NCI-H510A (cell line): ENCODE measurements around the gene ZNF787.
A peak's percentile ranks its signal among the peaks of the same experiment; 100 is the strongest.
"Not testable (repeated sequence)": the region's sequence is repeated elsewhere in the genome, so short reads cannot be mapped to it uniquely, and the experiment has no call there.

Experiments
- DNase-seq: peaks from one replicate; lab custom pipeline; 2025; lab: John Stamatoyannopoulos, UW

Gene ZNF787

DNA sequence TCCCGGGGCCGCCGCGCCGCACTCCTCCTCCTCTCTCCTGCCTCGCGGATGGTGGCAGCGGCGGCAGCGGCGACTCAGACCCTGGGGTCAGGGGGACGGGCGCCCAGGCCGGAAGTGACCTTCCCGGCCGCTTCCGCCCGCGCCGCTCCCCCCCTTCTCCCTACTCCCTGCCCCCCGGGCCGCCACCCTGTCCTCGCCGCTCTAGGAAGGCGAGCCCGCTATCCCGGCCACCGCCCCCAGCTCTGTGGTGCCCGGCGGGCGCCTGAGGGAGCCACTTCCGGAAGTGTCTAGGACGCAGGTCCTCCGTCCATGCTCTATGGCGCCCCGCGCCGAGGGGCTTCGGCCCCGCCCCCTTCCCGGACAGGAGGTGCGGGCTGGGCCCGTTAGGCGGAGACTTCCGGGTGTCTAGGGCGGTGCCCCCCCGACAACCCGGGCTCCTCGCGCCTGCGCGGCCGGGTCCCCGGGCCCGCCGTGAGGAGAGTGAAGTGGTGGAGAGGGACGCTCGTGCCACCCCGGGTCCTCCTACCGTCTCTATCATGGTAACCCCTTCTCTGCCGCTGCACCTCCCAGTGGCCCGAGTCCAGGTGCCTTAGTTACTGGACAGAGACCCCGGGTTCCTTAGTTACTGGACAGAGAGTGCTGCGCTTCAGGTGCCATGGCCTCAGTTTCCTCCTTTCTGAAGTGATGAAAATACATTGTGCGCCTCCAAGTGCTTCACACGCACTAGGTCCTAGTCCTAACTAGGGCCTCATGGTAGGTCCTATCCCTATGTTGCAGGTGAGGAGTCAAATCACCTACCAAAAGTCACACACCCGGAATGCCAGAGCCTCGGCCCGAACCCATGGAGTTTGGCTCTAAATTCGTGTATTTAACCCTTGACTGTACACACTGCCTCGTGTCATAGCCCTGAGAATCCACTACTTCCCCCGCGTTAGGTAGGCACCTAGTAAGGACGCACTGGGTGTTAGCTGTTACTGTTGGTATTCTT is at the start of gene ZNF787:
Gene ZNF787, minus strand, starts transcription at position 116 of the 988 bp plus-strand sequence. CDS start 18,078 bp downstream, outside the sequence.
- DNase-seq, result peak; percentile 95

DNA sequence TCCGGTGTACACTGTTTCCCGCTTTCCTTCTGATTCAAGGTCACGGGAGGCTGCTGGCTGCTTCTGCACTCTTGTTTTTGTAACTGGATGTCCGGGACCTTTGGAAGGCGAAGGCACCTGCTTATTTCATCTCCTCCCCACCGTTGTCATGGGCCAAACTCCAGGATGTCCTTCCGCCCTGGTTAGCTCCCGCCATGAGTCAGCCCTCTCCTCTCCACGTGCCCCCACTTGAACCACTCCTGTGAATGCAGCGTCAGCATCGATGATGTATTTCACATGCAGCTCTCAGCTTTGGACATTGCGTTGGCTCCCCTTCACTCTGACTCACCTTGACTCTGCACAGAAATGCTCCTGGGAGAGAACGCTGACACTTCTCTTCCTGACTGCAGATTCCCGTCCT is 49.2 kb upstream of the ZNF787 start:
- peak; percentile 66 for DNase-seq

DNA sequence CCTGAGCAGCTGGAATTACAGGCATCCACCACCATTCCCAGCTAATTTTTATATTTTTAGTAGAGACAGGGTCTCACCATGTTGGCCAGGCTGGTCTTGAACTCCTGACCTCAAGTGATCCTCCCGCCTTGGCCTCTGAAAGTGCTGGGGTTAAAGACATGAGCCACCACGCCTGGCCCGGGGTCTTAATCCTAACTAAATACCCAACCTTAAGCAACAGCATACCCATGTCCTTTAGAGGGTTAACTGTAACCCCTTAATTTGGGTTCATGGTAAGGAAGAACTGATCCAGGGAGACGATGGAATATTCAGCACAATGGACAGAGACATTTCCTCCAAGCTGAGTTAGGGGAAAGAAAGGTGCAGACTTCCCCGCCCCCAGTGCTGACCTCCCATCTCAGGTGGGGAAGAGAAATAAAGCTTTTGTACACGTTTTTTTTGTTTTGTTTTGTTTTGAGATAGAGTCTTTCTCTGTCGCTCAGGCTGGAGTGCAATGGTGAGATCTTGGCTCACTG is 46.0 kb upstream of the ZNF787 start:
- no peak for DNase-seq

DNA sequence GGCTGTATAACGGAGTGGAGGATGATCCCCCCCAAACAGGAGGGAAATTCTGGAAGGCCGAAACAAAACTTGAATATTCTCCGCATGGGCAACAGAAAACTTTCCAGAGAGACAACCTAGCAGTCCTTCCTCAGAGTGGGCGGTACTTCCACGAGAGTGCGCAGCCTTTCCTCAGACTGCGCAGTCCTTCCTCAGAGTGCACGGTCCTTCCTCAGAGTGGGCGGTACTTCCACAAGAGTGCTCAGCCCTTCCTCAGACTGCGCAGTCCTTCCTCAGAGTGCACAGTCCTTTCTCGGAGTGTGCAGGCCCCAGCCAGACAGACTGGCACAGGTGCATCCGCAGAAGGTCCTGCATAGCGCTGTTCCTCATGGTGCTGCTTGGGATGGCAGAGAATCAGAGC is 42.0 kb upstream of the ZNF787 start:
- DNase-seq, result no peak

DNA sequence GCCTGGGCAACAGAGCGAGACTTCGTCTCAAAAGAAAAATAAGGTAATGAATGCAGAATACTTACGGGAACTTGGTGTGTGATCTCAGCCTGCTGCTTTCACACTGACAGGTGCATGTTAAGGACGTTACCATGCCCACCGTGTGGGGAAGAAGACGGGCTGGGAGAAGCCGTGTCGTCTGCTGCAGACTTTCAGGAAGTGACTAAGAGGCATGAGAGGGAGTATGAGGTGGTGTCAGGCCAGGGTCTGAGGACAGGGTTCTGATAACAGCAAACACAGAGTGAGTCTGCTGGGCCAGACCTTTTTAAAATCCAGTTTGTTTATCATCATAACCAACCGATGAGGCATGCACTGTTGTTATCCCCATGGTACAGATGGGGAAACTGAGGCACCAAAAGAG is 41.2 kb upstream of the ZNF787 start:
- DNase-seq, result no peak

DNA sequence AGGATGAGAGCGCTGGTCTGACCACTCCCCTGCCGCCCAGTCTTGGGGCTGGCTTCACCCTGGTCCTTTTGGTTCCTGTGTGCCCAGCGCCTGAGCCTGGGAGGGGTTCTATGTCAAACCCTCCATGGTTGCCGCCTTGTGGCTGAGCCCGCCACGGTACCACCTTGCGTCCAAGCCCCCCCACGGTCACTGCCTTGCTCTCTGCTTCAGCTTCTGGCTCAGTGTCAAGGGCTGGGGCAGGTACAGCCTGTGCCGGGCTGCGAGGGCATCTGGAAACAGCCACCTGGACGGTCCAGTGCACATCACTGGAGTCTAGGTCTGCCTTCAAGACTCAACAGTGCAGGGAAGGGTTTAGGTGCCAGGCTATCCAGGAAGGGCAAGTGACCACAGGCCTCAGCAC is 40.4 kb upstream of the ZNF787 start:
- no peak for DNase-seq

DNA sequence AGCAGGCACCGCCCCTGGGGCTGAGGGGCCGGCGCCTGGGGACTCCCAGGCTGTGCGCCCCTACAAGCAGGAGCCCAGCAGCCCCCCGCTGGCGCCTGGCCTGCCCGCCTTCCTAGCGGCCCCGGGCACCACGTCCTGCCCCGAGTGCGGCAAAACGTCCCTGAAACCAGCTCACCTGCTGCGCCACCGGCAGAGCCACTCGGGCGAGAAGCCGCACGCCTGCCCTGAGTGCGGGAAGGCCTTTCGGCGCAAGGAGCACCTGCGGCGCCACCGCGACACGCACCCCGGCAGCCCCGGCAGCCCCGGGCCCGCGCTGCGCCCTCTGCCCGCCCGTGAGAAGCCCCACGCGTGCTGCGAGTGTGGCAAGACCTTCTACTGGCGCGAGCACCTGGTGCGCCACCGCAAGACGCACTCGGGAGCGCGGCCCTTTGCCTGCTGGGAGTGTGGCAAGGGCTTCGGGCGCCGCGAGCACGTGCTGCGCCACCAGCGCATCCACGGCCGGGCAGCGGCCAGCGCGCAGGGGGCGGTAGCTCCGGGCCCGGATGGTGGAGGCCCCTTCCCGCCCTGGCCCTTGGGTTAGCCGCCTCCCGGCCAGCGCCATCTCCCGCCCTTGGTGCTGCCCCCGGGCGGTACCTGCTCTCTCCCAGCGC is 38.7 kb upstream of the ZNF787 start:
- no peak for DNase-seq

DNA sequence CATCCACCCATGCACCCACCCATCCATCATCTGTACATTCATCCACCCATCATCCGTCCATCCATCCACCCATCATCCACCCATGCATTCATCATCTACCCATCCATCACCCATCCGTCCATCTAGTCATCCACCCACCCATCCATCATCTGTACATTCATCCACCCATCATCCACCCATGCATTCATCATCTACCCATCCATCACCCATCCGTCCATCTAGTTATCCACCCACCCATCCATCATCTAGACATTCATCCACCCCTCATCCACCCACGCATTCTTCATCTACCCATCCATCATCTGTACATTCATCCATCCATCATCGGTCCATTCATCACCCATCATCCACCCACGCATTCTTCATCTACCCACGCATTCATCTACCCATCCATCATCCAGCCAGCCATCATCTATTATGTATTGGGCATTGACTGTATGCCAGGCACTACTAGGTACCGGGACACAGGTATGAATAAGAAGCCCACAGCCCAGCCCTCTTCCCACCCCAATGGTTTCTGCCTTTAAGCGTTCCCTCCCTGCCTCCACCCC is 38.0 kb upstream of the ZNF787 start:
- DNase-seq, result no peak

DNA sequence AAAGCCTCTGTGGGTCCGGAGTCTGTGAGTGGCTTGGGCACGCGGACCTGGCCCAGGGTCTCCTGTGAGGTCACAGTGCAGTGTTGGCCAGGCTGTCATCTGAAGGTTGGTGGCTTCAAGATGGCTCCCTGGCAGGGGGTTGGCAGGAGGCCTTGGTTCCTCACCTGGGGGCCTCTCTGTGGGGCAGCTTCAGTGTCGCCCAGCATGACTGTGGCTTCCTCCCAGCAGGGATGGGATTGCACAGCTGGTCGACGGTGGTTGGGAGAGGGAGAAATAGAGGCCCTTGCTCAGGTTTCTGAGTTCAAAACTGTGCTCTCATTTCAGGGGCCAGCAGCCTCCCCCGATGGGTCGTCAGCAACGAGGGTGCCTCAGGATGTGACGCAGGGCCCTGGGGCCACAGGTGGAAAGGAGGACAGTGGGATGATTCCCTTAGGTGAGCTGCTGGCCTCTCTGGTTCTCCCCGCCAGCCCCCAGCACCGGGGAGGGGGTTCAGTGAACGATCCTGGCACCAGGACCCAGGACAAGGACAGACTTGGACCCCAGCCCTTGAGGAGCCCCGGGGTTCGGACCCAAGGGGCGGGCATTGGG is 37.2 kb upstream of the ZNF787 start:
- DNase-seq, result no peak

DNA sequence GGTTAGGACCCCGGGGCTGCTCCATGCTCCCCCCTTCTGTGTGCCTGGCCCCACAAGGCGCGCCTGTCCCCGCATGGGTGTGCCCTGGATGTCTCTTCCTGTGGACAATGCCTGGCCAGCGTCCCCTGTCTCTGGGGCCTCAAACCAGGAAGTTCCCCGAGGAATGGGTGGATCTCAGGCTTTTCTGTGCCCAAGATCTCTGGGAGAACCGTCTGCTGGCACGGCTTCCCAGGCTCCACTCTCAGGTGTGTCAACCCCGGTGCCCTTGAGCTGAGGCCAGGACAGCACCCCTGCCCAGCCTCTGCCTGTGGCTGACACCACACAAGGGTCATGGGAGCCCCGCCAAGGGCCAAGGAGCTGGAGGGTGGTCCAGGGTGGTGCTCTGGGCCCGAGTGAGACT is 35.7 kb upstream of the ZNF787 start:
- DNase-seq, result no peak

DNA sequence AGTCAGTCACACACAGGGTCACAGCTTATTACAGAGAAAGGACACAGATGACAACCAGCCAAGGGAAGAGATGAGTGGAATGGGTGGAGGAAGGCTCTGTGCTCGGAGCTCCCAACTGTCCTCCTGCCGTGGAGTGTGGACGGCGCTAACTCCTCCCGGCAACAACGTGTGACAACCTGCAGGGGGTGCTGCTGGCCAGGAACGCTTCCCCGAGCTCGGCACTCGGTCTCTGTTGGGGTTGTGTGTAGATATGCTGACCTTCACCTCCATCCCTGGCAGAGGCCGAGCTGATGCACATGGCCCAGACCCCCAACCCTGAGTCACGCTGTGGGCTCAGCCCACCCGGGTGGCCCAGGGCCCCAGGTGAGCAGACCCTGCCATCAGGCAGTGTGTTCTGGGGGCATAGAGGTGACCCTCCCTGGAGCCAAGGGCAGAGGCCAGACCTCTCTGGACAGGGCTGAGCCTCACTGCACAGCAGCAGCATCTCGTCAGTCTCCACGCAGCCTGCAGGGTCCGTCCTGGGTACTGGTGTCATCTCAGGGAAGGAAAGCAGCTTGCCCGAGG is 34.1 kb upstream of the ZNF787 start:
- DNase-seq, result no peak

DNA sequence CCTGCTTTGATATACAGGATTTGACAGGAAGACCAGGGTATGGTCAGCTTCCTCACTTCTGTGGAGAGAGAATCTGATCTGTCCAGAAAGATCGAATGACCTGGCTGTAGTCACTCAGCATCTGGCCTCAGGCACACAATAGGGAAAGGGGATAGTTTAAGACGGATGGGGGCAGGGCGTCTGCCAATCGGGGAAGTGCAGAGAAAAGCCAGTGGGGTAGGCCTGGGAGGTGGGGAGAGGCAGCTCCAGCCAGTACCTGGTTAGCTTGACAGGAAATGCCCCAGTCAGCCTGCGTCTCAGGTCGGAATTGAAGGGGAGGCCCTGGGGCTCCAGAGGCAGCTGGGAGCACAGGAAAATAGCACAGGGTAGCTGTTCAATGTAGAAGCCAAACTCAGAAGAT is 32.4 kb upstream of the ZNF787 start:
- no peak for DNase-seq

DNA sequence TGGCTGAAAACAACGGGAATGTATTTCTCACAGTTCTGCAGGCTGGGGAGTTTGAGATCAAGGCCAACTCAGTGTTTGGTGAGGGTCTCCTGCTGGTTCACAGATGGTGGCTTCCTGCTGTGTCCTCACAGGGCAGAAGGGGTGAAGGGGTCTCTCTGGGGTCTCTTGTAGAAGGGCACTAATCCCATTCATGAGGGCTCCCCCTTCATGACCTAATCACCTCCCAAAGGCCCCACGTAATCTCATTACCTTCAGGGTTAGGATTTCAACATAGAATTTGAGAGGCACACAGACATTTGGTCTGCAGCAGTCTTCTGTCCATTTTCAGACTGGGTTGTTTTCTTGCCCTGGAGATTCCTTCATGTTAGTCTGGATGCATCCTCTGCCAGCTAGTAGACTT is 31.5 kb upstream of the ZNF787 start:
- no peak for DNase-seq

DNA sequence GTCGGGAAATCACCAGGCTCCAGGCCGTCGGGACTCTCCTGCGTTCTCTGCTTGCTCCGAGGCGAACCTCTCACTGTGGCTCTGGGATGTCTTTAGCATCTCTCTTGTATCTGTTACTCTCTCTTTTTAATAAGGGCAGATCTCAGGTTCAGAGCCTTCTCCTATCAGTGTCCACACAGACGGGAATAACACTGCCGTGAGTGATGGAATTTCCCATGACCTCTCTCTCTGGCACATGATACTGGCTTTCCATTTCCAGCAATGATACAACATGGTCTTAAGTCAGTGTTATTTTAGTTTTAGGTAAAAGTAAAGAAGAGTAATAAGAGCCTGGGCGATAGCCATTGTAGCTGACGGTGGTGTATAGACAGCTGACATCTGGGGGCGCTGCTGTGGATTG is 29.3 kb upstream of the ZNF787 start:
- no peak for DNase-seq

DNA sequence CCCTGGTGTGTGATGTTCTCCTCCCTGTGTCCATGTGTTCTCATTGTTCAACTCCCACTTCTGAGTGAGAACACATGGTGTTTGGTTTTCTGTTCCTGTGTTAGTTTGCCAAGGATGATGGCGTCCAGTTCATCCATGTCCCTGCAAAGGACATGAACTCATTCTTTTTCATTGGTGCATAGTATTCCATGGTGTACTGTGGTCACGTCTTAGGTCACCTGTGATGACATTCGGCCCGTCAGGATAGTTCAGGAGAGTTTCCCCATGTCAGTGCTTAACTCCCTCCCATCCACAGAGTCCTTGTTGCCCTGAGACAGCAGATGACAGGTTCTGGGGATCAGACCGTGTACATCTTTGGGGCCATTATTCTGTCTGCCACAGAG is 28.6 kb upstream of the ZNF787 start:
- no peak for DNase-seq

DNA sequence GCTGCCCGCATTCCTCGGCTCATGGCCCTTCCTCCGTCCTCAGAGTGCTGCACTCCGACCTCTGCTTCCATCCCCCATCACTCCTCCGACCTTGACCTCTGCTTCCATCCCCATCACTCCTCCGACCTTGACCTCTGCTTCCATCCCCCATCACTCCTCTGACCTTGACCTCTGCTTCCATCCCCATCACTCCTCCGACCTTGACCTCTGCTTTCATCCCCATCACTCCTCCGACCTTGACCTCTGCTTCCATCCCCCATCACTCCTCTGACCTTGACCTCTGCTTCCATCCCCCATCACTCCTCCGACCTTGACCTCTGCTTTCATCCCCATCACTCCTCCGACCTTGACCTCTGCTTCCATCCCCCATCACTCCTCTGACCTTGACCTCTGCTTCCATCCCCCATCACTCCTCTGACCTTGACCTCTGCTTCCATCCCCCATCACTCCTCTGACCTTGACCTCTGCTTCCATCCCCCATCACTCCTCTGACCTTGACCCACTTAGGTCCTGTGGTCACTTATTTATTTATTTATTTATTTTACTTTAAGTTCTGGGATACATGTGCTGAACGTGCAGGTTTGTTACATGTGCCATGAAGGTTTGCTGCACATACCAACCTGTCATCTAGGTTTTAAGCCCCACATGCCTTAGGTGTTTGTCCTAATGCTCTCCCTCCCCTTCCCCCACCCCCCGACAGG is 28.0 kb upstream of the ZNF787 start:
- not testable (repeated sequence) for DNase-seq

DNA sequence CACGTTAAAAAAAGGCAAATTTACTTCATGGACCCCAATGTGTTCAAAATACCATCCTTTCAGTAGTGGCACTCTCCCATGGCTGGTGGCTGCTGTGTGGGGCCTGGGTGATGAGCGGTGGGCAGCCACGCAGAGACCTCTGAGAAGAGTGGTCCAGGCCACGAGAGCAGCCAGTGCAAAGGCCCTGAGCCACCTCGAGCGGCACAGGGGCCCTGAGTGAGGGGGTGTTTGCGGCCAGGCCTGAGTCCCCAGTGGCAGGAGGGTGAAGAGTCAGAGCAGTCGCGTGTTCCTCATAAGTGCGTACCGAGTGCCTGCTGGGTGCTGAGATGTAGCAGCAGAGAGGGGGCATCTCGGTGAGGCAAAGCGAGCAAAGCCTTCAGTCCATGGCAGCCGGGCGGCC is 27.0 kb upstream of the ZNF787 start:
- no peak for DNase-seq

DNA sequence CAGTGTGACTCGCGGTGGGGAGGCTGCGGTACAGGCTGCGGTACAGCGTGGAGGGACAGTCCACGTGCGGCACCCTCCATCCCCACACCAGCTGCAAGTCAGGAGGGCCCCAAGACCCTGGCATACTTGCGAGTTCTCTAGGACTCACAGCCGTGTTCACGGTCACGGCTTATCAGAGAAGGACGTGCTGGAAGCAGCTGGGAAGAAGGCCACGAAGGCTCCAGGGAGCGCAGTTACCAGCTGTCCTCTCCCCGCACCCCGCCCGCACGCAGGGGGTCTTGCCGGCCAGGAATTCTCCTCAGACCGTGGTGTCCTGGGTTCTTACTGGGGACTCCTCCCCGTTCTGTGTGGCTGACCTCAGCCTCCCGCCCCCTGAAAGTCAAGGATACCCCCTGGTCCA is 26.2 kb upstream of the ZNF787 start:
- no peak for DNase-seq

DNA sequence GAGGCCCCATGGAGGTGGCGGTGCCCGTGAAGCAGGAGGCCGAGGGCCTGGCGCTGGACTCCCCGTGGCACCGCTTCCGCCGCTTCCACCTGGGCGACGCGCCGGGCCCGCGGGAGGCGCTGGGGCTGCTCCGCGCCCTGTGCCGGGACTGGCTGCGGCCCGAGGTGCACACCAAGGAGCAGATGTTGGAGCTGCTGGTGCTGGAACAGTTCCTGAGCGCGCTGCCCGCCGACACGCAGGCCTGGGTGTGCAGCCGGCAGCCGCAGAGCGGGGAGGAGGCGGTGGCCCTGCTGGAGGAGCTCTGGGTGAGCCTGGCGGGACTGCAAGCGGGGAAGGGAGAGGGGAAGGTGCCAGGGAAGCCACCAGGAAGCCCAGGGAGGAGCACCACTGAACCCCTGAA is 25.8 kb upstream of the ZNF787 start:
- no peak for DNase-seq

DNA sequence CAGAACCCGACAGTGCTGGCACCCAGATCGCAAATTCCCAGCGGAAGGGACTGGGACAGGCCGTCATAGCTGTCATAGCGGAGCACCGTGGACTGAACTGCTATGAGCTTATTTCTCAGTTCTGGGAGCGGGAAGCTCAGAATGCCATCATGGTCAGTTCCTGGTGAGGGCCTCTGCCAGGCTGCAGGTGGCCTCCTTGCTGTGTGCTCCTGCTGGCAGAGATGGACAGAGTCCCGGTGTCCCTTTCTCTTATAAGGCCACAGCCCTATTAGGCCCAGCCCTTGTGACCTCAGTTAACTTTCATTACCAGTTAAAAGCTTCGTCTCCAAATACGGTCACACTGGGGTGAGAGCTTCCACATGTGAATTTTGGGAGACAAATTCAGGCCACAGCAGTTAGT is 24.6 kb upstream of the ZNF787 start:
- no peak for DNase-seq

DNA sequence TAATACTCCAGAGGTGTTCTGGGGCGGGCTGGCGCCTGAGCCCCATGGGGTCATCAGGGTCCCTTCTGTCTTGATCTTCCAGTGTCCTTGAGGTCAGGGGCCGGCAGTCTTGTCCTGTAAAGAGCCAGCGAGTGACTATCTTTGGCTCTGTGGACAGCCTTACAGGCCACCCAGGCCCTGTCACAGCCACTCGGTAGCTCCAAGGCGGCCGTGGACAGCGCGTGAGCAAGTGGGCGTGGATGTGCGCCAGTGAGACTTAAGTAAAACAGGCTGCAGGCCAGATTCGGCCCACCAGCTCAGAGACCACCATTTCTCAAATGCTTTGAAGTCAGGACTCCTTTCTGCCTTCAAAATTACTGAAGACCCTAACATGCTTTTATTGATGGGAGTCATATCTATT is 23.7 kb upstream of the ZNF787 start:
- DNase-seq, result no peak

DNA sequence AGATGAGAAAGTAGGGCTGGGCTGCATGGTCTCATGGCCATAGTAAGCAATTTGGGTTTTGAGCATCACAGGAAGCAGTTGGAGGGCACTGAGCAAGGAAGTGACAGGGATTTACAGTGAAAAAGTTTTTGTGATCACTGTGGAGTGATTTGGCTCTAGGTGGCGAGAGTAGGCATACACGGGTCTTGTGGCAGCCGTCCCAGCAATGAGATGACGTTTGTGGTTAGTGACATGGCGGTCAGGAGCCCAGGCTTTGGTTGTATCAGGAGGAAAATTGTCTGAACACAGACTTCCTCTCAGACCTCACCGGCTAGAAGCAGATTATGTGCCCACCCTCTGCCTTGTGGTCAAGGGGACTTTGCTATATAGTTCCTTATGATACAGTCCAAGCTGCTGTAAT is 23.3 kb upstream of the ZNF787 start:
- DNase-seq, result no peak
